Measurements from ENCODE around the gene ABCC1. TPM values are rescaled to one million over a fixed set of nuclear protein-coding genes. Genes with fewer than 3 reads are reported as not detected.

Gene ABCC1
- total and polyA plus RNA-seq, 2 of the 8 experiments (the other 6 are each of a cell fraction or from before 2014, with no cell fraction given), result 42.6 to 66.8 TPM

DNA sequence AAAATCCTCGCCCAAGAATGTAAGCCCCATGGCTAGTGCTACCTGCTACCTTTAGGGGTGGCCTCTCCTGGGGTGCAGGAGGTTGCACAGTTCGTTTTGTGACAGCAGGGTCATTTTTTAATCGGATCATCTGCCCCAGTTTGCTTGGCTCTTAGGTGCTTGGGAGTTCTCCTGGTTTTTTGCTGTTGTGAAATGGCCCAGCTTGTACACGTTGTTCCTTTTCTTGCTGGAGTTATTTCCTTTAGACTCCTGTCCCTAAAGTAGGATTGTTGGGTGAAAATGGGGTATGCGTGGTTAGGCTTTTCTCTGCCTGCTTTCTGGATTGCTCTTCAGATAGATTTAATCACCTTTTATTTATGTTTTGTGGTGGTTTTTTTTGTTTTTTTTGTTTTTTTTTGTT, 25.8 kb downstream of the ABCC1 start:
- peaks cover 18 to 21% of the 10 kb centered on the region in 2 experiments for H3K9me3 ChIP-seq (ENCODE audit: insufficient read depth in 2 of 2, low read depth in 1 of 2, low read length in 1 of 2)
- H3K79me2 ChIP-seq (ENCODE audit: control insufficient read depth in 1 of 2, insufficient read depth in 2 of 2, low read length in 2 of 2), result peaks cover 34 to 91% of the 10 kb centered on the region in 2 experiments
- no peak overlapping the region for H3K23ac ChIP-seq (ENCODE audit: insufficient read length)
- CTCF ChIA-PET (ENCODE audit: partially characterized antibody), result interaction anchor here (1.3 kb wide), 1 partner anchor 9 kb away, joined by 4 read pairs; no protein-coding TSS in a partner anchor
- no peak overlapping the region for H4K91ac ChIP-seq (replicated peaks; ENCODE audit: insufficient read length, low read length)
- no peak overlapping the region for H2BK20ac ChIP-seq (ENCODE audit: low read length)
- H3K18ac ChIP-seq (ENCODE audit: extremely low read depth, low read length), result no peak overlapping the region
- no peak overlapping the region for H2BK5ac ChIP-seq (ENCODE audit: low read depth, low read length)
- H3K4me1 ChIP-seq (replicated peaks in 1 of 4; ENCODE audit: control insufficient read depth in 3 of 4, insufficient read depth in 4 of 4, low read length in 3 of 4), result peaks cover 6 to 20% (median 12%) of the 10 kb centered on the region in 4 experiments
- no peak overlapping the region for H4K5ac ChIP-seq (ENCODE audit: insufficient read length, low read depth, low read length)
- no peak overlapping the region for H2BK12ac ChIP-seq (ENCODE audit: low read depth, low read length)
- WGBS, 2 experiments (ENCODE audit: extremely low coverage in 1 of 2, insufficient coverage in 1 of 2, insufficient read length in 1 of 2, insufficient replicate concordance in 2 of 2, low coverage in 1 of 2, low lambda C conversion rate in 2 of 2, missing lambda C conversion rate in 1 of 2), result 93% methylated on average over 5 of the region's 5 CpGs; no CpG with 5 or more reads in 1 of the 2 experiments
- H3K23me2 ChIP-seq (ENCODE audit: low read depth, low read length), result peaks cover 4% of the 10 kb centered on the region
- no peaks in the 10 kb centered on the region for H3K27me3 ChIP-seq (replicated peaks in 1 of 4; ENCODE audit: control insufficient read depth in 3 of 4, extremely low read depth in 1 of 4, insufficient read depth in 3 of 4, low read length in 3 of 4)
- no peak overlapping the region for H2BK15ac ChIP-seq (ENCODE audit: low read length)
- no peak overlapping the region for H3K14ac ChIP-seq (ENCODE audit: insufficient read length)
- no peak overlapping the region for H3K9ac ChIP-seq (replicated peaks in 1 of 4; ENCODE audit: extremely low read depth in 1 of 4, low read depth in 3 of 4, low read length in 3 of 4)
- no peak overlapping the region for H2AFZ ChIP-seq (ENCODE audit: low read length)
- no peak overlapping the region for H3K56ac ChIP-seq (replicated peaks; ENCODE audit: insufficient read length, low read depth, low read length)
- H3K27ac ChIP-seq (ENCODE audit: low read depth, low read length), result no peak overlapping the region
- POLR2A ChIA-PET (ENCODE audit: partially characterized antibody), result no interaction called here
- H4K20me1 ChIP-seq (replicated peaks in 1 of 2; ENCODE audit: control insufficient read depth in 1 of 2, insufficient read depth in 2 of 2, low read length in 2 of 2), result peaks cover 0 to 15% of the 10 kb centered on the region in 2 experiments
- H3K4me3 ChIP-seq (ENCODE audit: extremely low read depth in 1 of 4, insufficient read depth in 2 of 4, low read depth in 3 of 4, low read length in 4 of 4), result no peak overlapping the region
- no peak overlapping the region for H4K8ac ChIP-seq (ENCODE audit: extremely low read depth, insufficient read depth, low read length)
- H2BK120ac ChIP-seq (replicated peaks; ENCODE audit: low read depth, low read length), result no peak overlapping the region
- no peak overlapping the region for H3K4me2 ChIP-seq (ENCODE audit: insufficient read depth in 1 of 2, low read depth in 2 of 2, low read length in 2 of 2)
- no peak overlapping the region for H3K4ac ChIP-seq (replicated peaks; ENCODE audit: insufficient read length, low read depth, low read length)
- no peak for DNase-seq (ENCODE audit: low read depth in 1 of 2, low spot score in 2 of 2)
- H2AK5ac ChIP-seq (ENCODE audit: low read depth, low read length), result peak overlapping the region; percentile 69; the same call in 1 of the 2 replicates
- H3K79me1 ChIP-seq (ENCODE audit: low read depth, low read length), result peaks cover 35% of the 10 kb centered on the region
- FAIRE-seq, result no peak
- peaks cover 3 to 34% (median 10%) of the 10 kb centered on the region in 4 experiments; a peak in 6 of 8 replicates for H3K36me3 ChIP-seq (ENCODE audit: control insufficient read depth in 2 of 4, insufficient read depth in 4 of 4, low read length in 3 of 4)
- TF ChIP-seq CREB1 (IDR thresholded peaks at IDR 0.05), result no peak
- no peak for TF ChIP-seq SUZ12 (IDR thresholded peaks at IDR 0.05; ENCODE audit: low read length)
- TF ChIP-seq, protein P1, sequence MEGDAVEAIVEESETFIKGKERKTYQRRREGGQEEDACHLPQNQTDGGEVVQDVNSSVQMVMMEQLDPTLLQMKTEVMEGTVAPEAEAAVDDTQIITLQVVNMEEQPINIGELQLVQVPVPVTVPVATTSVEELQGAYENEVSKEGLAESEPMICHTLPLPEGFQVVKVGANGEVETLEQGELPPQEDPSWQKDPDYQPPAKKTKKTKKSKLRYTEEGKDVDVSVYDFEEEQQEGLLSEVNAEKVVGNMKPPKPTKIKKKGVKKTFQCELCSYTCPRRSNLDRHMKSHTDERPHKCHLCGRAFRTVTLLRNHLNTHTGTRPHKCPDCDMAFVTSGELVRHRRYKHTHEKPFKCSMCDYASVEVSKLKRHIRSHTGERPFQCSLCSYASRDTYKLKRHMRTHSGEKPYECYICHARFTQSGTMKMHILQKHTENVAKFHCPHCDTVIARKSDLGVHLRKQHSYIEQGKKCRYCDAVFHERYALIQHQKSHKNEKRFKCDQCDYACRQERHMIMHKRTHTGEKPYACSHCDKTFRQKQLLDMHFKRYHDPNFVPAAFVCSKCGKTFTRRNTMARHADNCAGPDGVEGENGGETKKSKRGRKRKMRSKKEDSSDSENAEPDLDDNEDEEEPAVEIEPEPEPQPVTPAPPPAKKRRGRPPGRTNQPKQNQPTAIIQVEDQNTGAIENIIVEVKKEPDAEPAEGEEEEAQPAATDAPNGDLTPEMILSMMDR (IDR thresholded peaks at IDR 0.05; ENCODE audit: control extremely low read depth in 1 of 3, insufficient read depth in 1 of 3, low read depth in 1 of 3, low read length in 3 of 3), result no peak
- no peak for TF ChIP-seq NANOG (IDR thresholded peaks at IDR 0.05; ENCODE audit: insufficient read depth, low read depth, low read length, poor library complexity, severe bottlenecking)
- no peak for TF ChIP-seq YY1 (IDR thresholded peaks at IDR 0.05; ENCODE audit: low read depth, low read length)
- no peak for TF ChIP-seq BRCA1 (IDR thresholded peaks at IDR 0.05; ENCODE audit: low read depth, low read length)
- no peak for TF ChIP-seq CHD1 (IDR thresholded peaks at IDR 0.05; ENCODE audit: low read depth, low read length)
- TF ChIP-seq TAF1 (IDR thresholded peaks at IDR 0.05; ENCODE audit: low read depth, low read length), result no peak
- TF ChIP-seq, protein P2, sequence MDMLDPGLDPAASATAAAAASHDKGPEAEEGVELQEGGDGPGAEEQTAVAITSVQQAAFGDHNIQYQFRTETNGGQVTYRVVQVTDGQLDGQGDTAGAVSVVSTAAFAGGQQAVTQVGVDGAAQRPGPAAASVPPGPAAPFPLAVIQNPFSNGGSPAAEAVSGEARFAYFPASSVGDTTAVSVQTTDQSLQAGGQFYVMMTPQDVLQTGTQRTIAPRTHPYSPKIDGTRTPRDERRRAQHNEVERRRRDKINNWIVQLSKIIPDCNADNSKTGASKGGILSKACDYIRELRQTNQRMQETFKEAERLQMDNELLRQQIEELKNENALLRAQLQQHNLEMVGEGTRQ (IDR thresholded peaks at IDR 0.05; ENCODE audit: low read length), result no peak
- TF ChIP-seq POLR2AphosphoS5 (IDR thresholded peaks at IDR 0.05; ENCODE audit: low read depth, low read length), result no peak
- TF ChIP-seq, protein P3, sequence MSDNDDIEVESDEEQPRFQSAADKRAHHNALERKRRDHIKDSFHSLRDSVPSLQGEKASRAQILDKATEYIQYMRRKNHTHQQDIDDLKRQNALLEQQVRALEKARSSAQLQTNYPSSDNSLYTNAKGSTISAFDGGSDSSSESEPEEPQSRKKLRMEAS (IDR thresholded peaks at IDR 0.05), result no peak
